ENCODE measurements around the gene PFKFB4. TPM values are rescaled to one million over a fixed set of nuclear protein-coding genes. Genes with fewer than 3 reads are reported as not detected.

The PFKFB4 gene
- total and polyA plus RNA-seq, 2 of the 4 experiments (the other 2 are of a cell fraction): 16.9 to 17.0 TPM

GRCh38 chr3:48473617-48473952 lies 83.0 kb downstream of the PFKFB4 start:
- no peak for TF ChIP-seq MAZ (IDR thresholded peaks at IDR 0.05; ENCODE audit: borderline replicate concordance, low read depth, low read length)
- TF ChIP-seq MXI1 (IDR thresholded peaks at IDR 0.05; ENCODE audit: borderline replicate concordance, low read depth, low read length): no peak
- H2BK120ac ChIP-seq (ENCODE audit: low read depth, low read length): peak overlapping the region; percentile 55; the same call in 1 of the 2 replicates
- no peak overlapping the region for H3K23ac ChIP-seq (ENCODE audit: low read depth, low read length)
- peak overlapping the region; percentile 95 for H2AFZ ChIP-seq (replicated peaks; ENCODE audit: low read length, poor library complexity)
- peaks cover 6% of the 10 kb centered on the region for H3K4me1 ChIP-seq (ENCODE audit: control insufficient read depth, insufficient read depth, low read length)
- H3K4ac ChIP-seq (ENCODE audit: low read depth, low read length): peak overlapping the region; percentile 47
- 40% methylated on average over 1 of the region's 5 CpGs; no CpG with 5 or more reads in 1 of the 2 experiments for WGBS, 2 experiments (ENCODE audit: extremely low coverage in 2 of 2, insufficient read length in 1 of 2)
- H4K5ac ChIP-seq (ENCODE audit: low read depth, low read length): peak overlapping the region; percentile 28
- in situ Hi-C loops (cut with MboI; ENCODE audit: low sequenced_read_pairs): no loop called here
- H3K4me2 ChIP-seq (ENCODE audit: low read depth, low read length): 0 out of 2 replicates have a peak overlapping the region, but pooled peaks have one; percentile 10
- peak overlapping the region; percentile 73 for H2BK5ac ChIP-seq (ENCODE audit: low read depth, low read length, poor library complexity, severe bottlenecking)
- no TSS peak for BruUV-seq (replicated peaks)
- H4K8ac ChIP-seq (ENCODE audit: low read depth in 2 of 2, low read length in 2 of 2): peak overlapping the region; percentile 87 to 91
- peaks cover 4 to 46% of the 10 kb centered on the region in 2 experiments for H3K79me1 ChIP-seq (ENCODE audit: low read depth in 1 of 2, low read length in 2 of 2)
- DNase-seq (no peak), ATAC-seq (ENCODE audit: low read depth) (no peak)
- peak overlapping the region; percentile 61 for H3K27ac ChIP-seq (ENCODE audit: insufficient read depth, low read length)
- no peak overlapping the region for H3K4me3 ChIP-seq (ENCODE audit: insufficient read depth, low read depth, low read length)
- no peaks in the 10 kb centered on the region; the same call in 1 of the 2 replicates for H4K20me1 ChIP-seq (ENCODE audit: insufficient read depth, low read length)
- peaks cover 12% of the 10 kb centered on the region; the same call in 1 of the 2 replicates for H3K9me1 ChIP-seq (ENCODE audit: insufficient read depth, low read length)
- peak overlapping the region; percentile 59; the same call in 1 of the 2 replicates for H4K91ac ChIP-seq (ENCODE audit: insufficient read depth, low read depth, low read length)
- H3K27me3 ChIP-seq (ENCODE audit: control insufficient read depth, insufficient read depth, low read length): no peaks in the 10 kb centered on the region
- H3K9me3 ChIP-seq (ENCODE audit: control insufficient read depth, insufficient read depth, low read length): no peaks in the 10 kb centered on the region
- CTCF ChIA-PET: interaction anchor here (0.5 to 1.1 kb wide), 3 partner anchors 36 to 57 kb away, joined by 3 to 4 read pairs (median 3); no protein-coding TSS in a partner anchor
- dilution Hi-C loops (cut with HindIII; ENCODE audit: low sequenced_read_pairs, unreplicated experiment): no loop called here
- H2AK9ac ChIP-seq (replicated peaks; ENCODE audit: low read depth, low read length, poor library complexity): peak overlapping the region; percentile 99
- peak overlapping the region; percentile 89 for H2AK5ac ChIP-seq (ENCODE audit: low read depth, low read length)
- no peak overlapping the region for H3K56ac ChIP-seq (ENCODE audit: extremely low read depth, insufficient read depth, low read length)
- no peak overlapping the region for H3K9ac ChIP-seq (ENCODE audit: low read depth, low read length)
- POLR2A ChIA-PET (ENCODE audit: unreplicated experiment): interaction anchor here (0.6 kb wide), 1 partner anchor 10 kb away, joined by 3 read pairs; no protein-coding TSS in a partner anchor
- peaks cover 19% of the 10 kb centered on the region for H3K36me3 ChIP-seq (ENCODE audit: control insufficient read depth, insufficient read depth, low read length)
- H3K18ac ChIP-seq (ENCODE audit: low read depth, low read length): no peak overlapping the region
- H2BK20ac ChIP-seq (ENCODE audit: low read depth, low read length): no peak overlapping the region
- 0 out of 3 replicates have a peak overlapping the region, but pooled peaks have one; percentile 9 for H2BK15ac ChIP-seq (ENCODE audit: low read depth, low read length)
- intact Hi-C loops (cut with micrococcal nuclease): loop anchor here (2.0 kb wide), 2 partner anchors 75 to 161 kb away; partner anchors contain the start of gene SLC26A6
- H3K14ac ChIP-seq (replicated peaks; ENCODE audit: low read depth, low read length): peak overlapping the region; percentile 71; the same call in 1 of the 2 replicates
